HepG2 (cell line): Measurements from ENCODE around the gene NLRX1. TPM values are rescaled to one million over a fixed set of nuclear protein-coding genes. Genes with fewer than 3 reads are reported as not detected.

Experiments used
- DMTF1 ChIP-seq: sonication (generic); formaldehyde crosslinking; IDR thresholded peaks from 2 replicates; pipeline ENCODE4 v1.4.0; 2020; ENCODE audit warnings: mild to moderate bottlenecking, missing genetic modification reagents
- DNMT1 ChIP-seq: sonication (generic); formaldehyde crosslinking; IDR thresholded peaks from 2 replicates; pipeline ENCODE4 v1.5.1; 2020; ENCODE audit warnings: mild to moderate bottlenecking, missing genetic modification reagents
- GTF3A ChIP-seq: sonication (generic); formaldehyde crosslinking; conservative IDR thresholded peaks from 2 replicates; pipeline ENCODE4 v1.4.0; 2020; ENCODE audit warnings: mild to moderate bottlenecking, missing genetic modification reagents
- HMGXB4 ChIP-seq, 2 experiments: sonication (generic) in 1 of 2; formaldehyde crosslinking in 1 of 2; IDR thresholded peaks; 2 replicates each; pipeline versions ENCODE4 v1.4.0 to v1.6.1; 2018 to 2020; ENCODE audit warnings: missing genetic modification reagents in 2 of 2, borderline replicate concordance in 1 of 2, low read depth in 1 of 2, mild to moderate bottlenecking in 1 of 2, missing biosample characterization in 1 of 2
- KAT2B ChIP-seq: fragments of 150-350 bp; IDR thresholded peaks from 2 replicates; pipeline ENCODE4 v1.6.1; 2014; ENCODE audit warnings: low read depth, low read length, borderline replicate concordance
- NCOA1 ChIP-seq: sonication (generic); formaldehyde crosslinking; IDR thresholded peaks from 2 replicates; pipeline ENCODE4 v1.9.0; 2021; ENCODE audit warnings: missing genetic modification reagents
- NCOA2 ChIP-seq: sonication (generic); formaldehyde crosslinking; IDR thresholded peaks from 2 replicates; pipeline ENCODE4 v1.8.0; 2022; ENCODE audit warnings: inconsistent platforms
- RFXANK ChIP-seq: IDR thresholded peaks from 2 replicates; pipeline ENCODE4 v1.6.1; 2016
- RXRA ChIP-seq: sonication (generic); formaldehyde crosslinking; IDR thresholded peaks from 2 replicates; pipeline ENCODE4 v1.5.1; 2020; ENCODE audit warnings: missing genetic modification reagents
- SRF ChIP-seq: IDR thresholded peaks from 2 replicates; pipeline ENCODE4 v1.6.1; 2011; ENCODE audit warnings: mild to moderate bottlenecking, low read depth, low read length, moderate library complexity
- SUZ12 ChIP-seq: fragments of 150-350 bp; IDR thresholded peaks from 2 replicates; pipeline ENCODE4 v1.6.1; 2014; ENCODE audit warnings: low read depth, low read length
- ZBTB4 ChIP-seq: sonication (generic); formaldehyde crosslinking; IDR thresholded peaks from 2 replicates; pipeline ENCODE4 v1.4.0; 2020; ENCODE audit warnings: missing genetic modification reagents, mild to moderate bottlenecking, borderline replicate concordance
- ZFP1 ChIP-seq: IDR thresholded peaks from 2 replicates; pipeline ENCODE4 v1.6.1; 2016
- ZNF160 ChIP-seq: sonication (generic); formaldehyde crosslinking; IDR thresholded peaks from 2 replicates; pipeline ENCODE4 v1.8.0; 2022; ENCODE audit warnings: mild to moderate bottlenecking, inconsistent platforms, missing genetic modification reagents
- ZNF180 ChIP-seq: sonication (generic); formaldehyde crosslinking; IDR thresholded peaks from 2 replicates; pipeline ENCODE4 v1.4.0; 2020; ENCODE audit warnings: low read depth, missing genetic modification reagents, borderline replicate concordance
- ZNF33A ChIP-seq: sonication (generic); formaldehyde crosslinking; IDR thresholded peaks from 2 replicates; pipeline ENCODE4 v1.5.1; 2020; ENCODE audit warnings: missing genetic modification reagents, mild to moderate bottlenecking, moderate library complexity, borderline replicate concordance
- ZNF558 ChIP-seq: sonication (generic); formaldehyde crosslinking; IDR thresholded peaks from 2 replicates; pipeline ENCODE4 v1.9.0; 2022; ENCODE audit warnings: mild to moderate bottlenecking, missing genetic modification reagents, borderline replicate concordance
- ZNF598 ChIP-seq: sonication (generic); formaldehyde crosslinking; IDR thresholded peaks from 2 replicates; pipeline ENCODE4 v1.5.1; 2020; ENCODE audit warnings: mild to moderate bottlenecking, missing genetic modification reagents, borderline replicate concordance
- ZNF605 ChIP-seq: sonication (generic); formaldehyde crosslinking; IDR thresholded peaks from 2 replicates; pipeline ENCODE4 v1.8.0; 2022; ENCODE audit warnings: mild to moderate bottlenecking, missing genetic modification reagents
- ZNF619 ChIP-seq: sonication (generic); formaldehyde crosslinking; IDR thresholded peaks from 2 replicates; pipeline ENCODE4 v1.4.0; 2020; ENCODE audit warnings: mild to moderate bottlenecking, missing genetic modification reagents
- ZNF746 ChIP-seq: sonication (generic); formaldehyde crosslinking; IDR thresholded peaks from 2 replicates; pipeline ENCODE4 v1.8.0; 2022; ENCODE audit warnings: mild to moderate bottlenecking, missing genetic modification reagents
- polyA plus RNA-seq, 8 experiments: library from polyadenylated mRNA; depleted of rRNA in 3 of 8; stranded (reverse) in 7 of 8; unstranded in 1 of 8; fragments of >200 nt; fragmentation: Illumina TruSeq in 4 of 8; extraction: Trizol in 4 of 8; gene quantifications; 2 replicates each; pipeline versions ENCODE4 v1.2.1 to v1.2.3, GENCODE V29; 2011 to 2016; ENCODE audit warnings: low read depth in 4 of 8, missing spikeins in 1 of 8, mixed read lengths in 1 of 8; ENCODE audit not compliant: insufficient read depth in 1 of 8
- total RNA-seq, 5 experiments: library from RNA; depleted of rRNA; stranded (reverse); fragments of >200 nt; fragmentation: Illumina TruSeq; extraction: Trizol; gene quantifications; 2 replicates each; pipeline ENCODE4 v1.2.3, GENCODE V29; 2016; ENCODE audit warnings: low read depth in 1 of 5

NLRX1 gene
- total and polyA plus RNA-seq, 2 of the 13 experiments (the other 11 are each of a cell fraction or from before 2014, with no cell fraction given) = 8.7 to 11.0 TPM

GRCh38 chr11:119121008-119121810 lies 47.3 kb upstream of the NLRX1 start, which contains the start of gene HINFP (continued):
- no peak for TF ChIP-seq ZBTB4
- no peak for TF ChIP-seq ZNF33A (CRISPR knock-in tag)
- TF ChIP-seq RFXANK (CRISPR knock-in tag) = no peak
- TF ChIP-seq ZNF160 = 0 out of 2 replicates have a peak, but pooled peaks have one; percentile 8
- no peak for TF ChIP-seq ZFP1 (CRISPR knock-in tag)
- TF ChIP-seq ZNF598 (CRISPR knock-in tag) = peak; percentile 71
- TF ChIP-seq NCOA2 (CRISPR knock-in tag) = no peak
- no peak for TF ChIP-seq ZNF619 (CRISPR knock-in tag)
- TF ChIP-seq SUZ12 = no peak
- 0 out of 2 replicates have a peak, but pooled peaks have one; percentile 40 for TF ChIP-seq DMTF1 (CRISPR knock-in tag)
- no peak for TF ChIP-seq GTF3A (CRISPR knock-in tag)
- no peak for TF ChIP-seq KAT2B
- TF ChIP-seq NCOA1 (CRISPR knock-in tag) = no peak
- no peak for TF ChIP-seq SRF
- no peak for TF ChIP-seq ZNF180 (CRISPR knock-in tag)
- TF ChIP-seq RXRA (CRISPR knock-in tag) = peak; percentile 55; the same call in 1 of the 2 replicates
- no peak for TF ChIP-seq ZNF746 (CRISPR knock-in tag)
- no peak; the same call in 1 of the 2 replicates for TF ChIP-seq ZNF558
- TF ChIP-seq ZNF605 = peak; percentile 63; the same call in 1 of the 2 replicates
- peak; percentile 19 to 39; a peak in 2 of 4 replicates for TF ChIP-seq HMGXB4 (CRISPR knock-in tag; IDR thresholded peaks at IDR 0.05; ENCODE audit: borderline replicate concordance in 1 of 2, low read depth in 1 of 2)
- TF ChIP-seq DNMT1 (CRISPR knock-in tag) = no peak
